WERI-Rb-1 (cell line): Measurements from ENCODE around the gene ASB18.

Source experiments
- DNase-seq: peaks from one replicate; pipeline ENCODE4 v3.0.0-alpha.2; 2020
- H3K27ac ChIP-seq: fragments of 250-450 bp; sonication (Bioruptor Pico); 2 replicates; pipeline ENCODE4 v1.5.1; 2020; ENCODE audit warnings: mild to moderate bottlenecking, moderate library complexity
- H3K27me3 ChIP-seq: fragments of 250-450 bp; sonication (Bioruptor Pico); 2 replicates; pipeline ENCODE4 v1.5.1; 2021; ENCODE audit warnings: mild to moderate bottlenecking, low read depth, moderate library complexity; ENCODE audit not compliant: insufficient read depth, severe bottlenecking
- H3K36me3 ChIP-seq: fragments of 250-450 bp; sonication (Bioruptor Pico); 2 replicates; pipeline ENCODE4 v1.5.1; 2020; ENCODE audit warnings: mild to moderate bottlenecking, moderate library complexity
- H3K4me3 ChIP-seq: 2 replicates; pipeline ENCODE4 v1.5.1; 2011; ENCODE audit warnings: low read depth, mild to moderate bottlenecking, control low read depth, low read length
- H3K9me3 ChIP-seq: fragments of 250-450 bp; sonication (Bioruptor Pico); 2 replicates; pipeline ENCODE4 v1.5.1; 2021; ENCODE audit warnings: mild to moderate bottlenecking, moderate library complexity; ENCODE audit not compliant: severe bottlenecking
- CTCF ChIP-seq: IDR thresholded peaks from 2 replicates; pipeline ENCODE4 v1.5.1; 2011; ENCODE audit warnings: low read depth, mild to moderate bottlenecking, control low read depth, inconsistent platforms, low read length

ASB18 gene, protein sequence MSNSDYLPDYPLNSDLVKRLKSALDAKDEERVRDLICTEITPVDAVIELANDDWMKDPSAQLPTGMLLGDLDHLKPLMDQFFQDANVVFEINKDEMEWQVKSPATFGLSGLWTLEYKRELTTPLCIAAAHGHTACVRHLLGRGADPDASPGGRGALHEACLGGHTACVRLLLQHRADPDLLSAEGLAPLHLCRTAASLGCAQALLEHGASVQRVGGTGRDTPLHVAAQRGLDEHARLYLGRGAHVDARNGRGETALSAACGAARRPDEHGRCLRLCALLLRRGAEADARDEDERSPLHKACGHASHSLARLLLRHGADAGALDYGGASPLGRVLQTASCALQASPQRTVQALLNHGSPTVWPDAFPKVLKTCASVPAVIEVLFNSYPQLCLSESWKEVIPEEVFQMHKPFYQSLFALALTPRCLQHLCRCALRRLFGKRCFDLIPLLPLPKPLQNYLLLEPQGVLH

DNA sequence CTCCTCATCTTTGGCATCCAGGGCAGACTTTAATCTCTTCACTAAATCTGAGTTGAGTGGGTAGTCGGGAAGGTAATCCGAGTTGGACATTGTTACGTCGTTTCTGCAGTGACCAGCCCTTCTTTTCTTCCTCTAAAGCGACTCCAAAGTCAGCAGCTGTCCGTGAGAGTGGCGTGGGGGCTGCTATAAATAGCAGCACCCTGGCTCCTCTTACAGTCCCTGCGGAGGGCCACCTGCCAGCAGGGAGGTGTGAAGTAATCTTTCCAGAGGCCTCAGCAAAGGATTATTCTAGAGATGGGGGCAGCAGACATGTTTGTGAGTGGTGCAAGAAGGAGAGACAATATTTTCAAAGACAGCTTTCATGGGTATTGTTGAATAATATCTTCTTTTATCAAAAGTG is at the start of gene ASB18:
Gene ASB18 (minus strand): TSS at position 151 of the 400 bp plus-strand sequence. CDS start 61 bp downstream, at position 90.
- Histone ChIP-seq H3K9me3 (peaks cover 13% of the 10 kb centered on the region), H3K36me3 (no peaks in the 10 kb centered on the region), H3K4me3 (no peak within 1 kb of the TSS), H3K27ac (no peak within 1 kb of the TSS), H3K27me3 (peaks cover 40% of the 10 kb centered on the region)
- TF ChIP-seq CTCF, result no peak
- DNase-seq, result peak; percentile 51

GRCh38 chr2:236311286-236311685 is 47.1 kb upstream of the ASB18 start:
- Histone ChIP-seq H3K27ac (no peak overlapping the region), H3K9me3 (peaks cover 8% of the 10 kb centered on the region), H3K27me3 (peaks cover 46% of the 10 kb centered on the region), H3K4me3 (no peak overlapping the region), H3K36me3 (no peaks in the 10 kb centered on the region)
- no peak for TF ChIP-seq CTCF
- DNase-seq, result no peak

- H3K36me3 ChIP-seq, result no peaks in the 10 kb centered on the region
- DNase-seq, result peak; percentile 42
- peaks cover 8% of the 10 kb centered on the region for H3K9me3 ChIP-seq
- TF ChIP-seq CTCF, result peak; percentile 83
- H3K27ac ChIP-seq, result no peak overlapping the region
- H3K4me3 ChIP-seq, result no peak overlapping the region
- H3K27me3 ChIP-seq, result peaks cover 53% of the 10 kb centered on the region
These were observed 45.4 kb upstream of the ASB18 start for GRCh38 chr2:236309669-236310029.

- Histone ChIP-seq H3K9me3 (peaks cover 8% of the 10 kb centered on the region), H3K27ac (no peak overlapping the region), H3K27me3 (peaks cover 51% of the 10 kb centered on the region), H3K36me3 (no peaks in the 10 kb centered on the region), H3K4me3 (no peak overlapping the region)
- no peak for DNase-seq
- no peak for TF ChIP-seq CTCF
These were observed 44.9 kb upstream of the ASB18 start for GRCh38 chr2:236308855-236309668.

DNA sequence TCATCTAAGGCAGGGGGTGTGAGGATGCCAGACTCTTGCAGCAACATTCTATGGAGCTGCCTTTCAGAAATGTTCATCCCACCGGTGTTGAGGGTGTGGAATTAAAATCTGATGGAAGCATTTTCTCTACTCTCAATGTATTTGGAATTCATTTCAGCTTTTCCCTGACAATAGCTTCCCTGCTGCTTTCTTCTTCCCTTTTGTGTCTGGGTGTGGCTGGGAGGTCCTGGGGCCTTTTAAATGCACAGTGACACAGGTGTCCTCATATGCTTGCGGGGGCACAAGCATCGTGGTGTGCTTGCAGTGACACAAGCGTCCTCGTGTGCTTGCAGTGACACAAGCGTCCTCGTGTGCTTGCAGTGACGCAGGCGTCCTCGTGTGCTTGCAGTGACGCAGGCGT is 43.4 kb upstream of the ASB18 start:
- TF ChIP-seq CTCF, result no peak
- H3K27me3 ChIP-seq, result peaks cover 56% of the 10 kb centered on the region

More for the DNA sequence above, 43.4 kb upstream of the ASB18 start:
- H3K4me3 ChIP-seq, result no peak overlapping the region
- no peak overlapping the region for H3K27ac ChIP-seq
- H3K36me3 ChIP-seq, result no peaks in the 10 kb centered on the region
- no peak for DNase-seq
- H3K9me3 ChIP-seq, result no peaks in the 10 kb centered on the region
